ENCODE measurements around the gene MNAT1. TPM values are rescaled to one million over a fixed set of nuclear protein-coding genes. Genes with fewer than 3 reads are reported as not detected.
A peak's percentile ranks its signal among the peaks of the same experiment; 100 is the strongest.

Gene MNAT1
- total RNA-seq, 1 donor from 2014 or later = 42.6 TPM

GRCh38 chr14:60977847-60978246, 243.3 kb downstream of the MNAT1 start:
- peaks cover 20% of the 10 kb centered on the region for H3K4me1 Mint-ChIP-seq
- intact Hi-C loops (cut with micrococcal nuclease) = loop anchor here (5.0 kb wide), 1 partner anchor 731 kb away; the partner anchor contains the start of gene PPM1A
- DNase-seq = no peak
- H3K27ac Mint-ChIP-seq = no peak overlapping the region
- H3K27me3 Mint-ChIP-seq = no peaks in the 10 kb centered on the region
- H3K9me3 Mint-ChIP-seq = no peaks in the 10 kb centered on the region
- no peak overlapping the region for H3K4me3 Mint-ChIP-seq
- H3K36me3 Mint-ChIP-seq (ENCODE audit: low read depth) = peaks cover 34% of the 10 kb centered on the region

- intact Hi-C loops (cut with micrococcal nuclease) = loop anchor here (1.0 to 10.0 kb wide), 6 partner anchors 16 to 1499 kb away; partner anchors contain the start of genes JKAMP and L3HYPDH
- Mint-ChIP-seq H3K27ac (no peak within 1 kb of the TSS), H3K4me1 (peaks cover 21% of the 10 kb centered on the region), H3K36me3 (ENCODE audit: low read depth) (peaks cover 23% of the 10 kb centered on the region), H3K9me3 (no peaks in the 10 kb centered on the region), H3K27me3 (no peaks in the 10 kb centered on the region), H3K4me3 (no peak within 1 kb of the TSS)
- peak; percentile 98 for DNase-seq
Observed at GRCh38 chr14:60980811-60981632, 246.5 kb downstream of the MNAT1 start, which contains the start of the genes SLC38A6 and TRMT5. Gene SLC38A6 (plus strand): TSS chr14:60981245. CDS start chr14:60981278, 33 bp downstream. Gene TRMT5 (minus strand): TSS chr14:60981079. CDS start chr14:60980973, 106 bp downstream.

GRCh38 chr14:60981633-60982455, 247.3 kb downstream of the MNAT1 start:
- Mint-ChIP-seq H3K4me1 (peaks cover 19% of the 10 kb centered on the region), H3K27me3 (no peaks in the 10 kb centered on the region), H3K27ac (no peak overlapping the region), H3K36me3 (ENCODE audit: low read depth) (peaks cover 17% of the 10 kb centered on the region), H3K4me3 (no peak overlapping the region), H3K9me3 (no peaks in the 10 kb centered on the region)
- no peak for DNase-seq
- intact Hi-C loops (cut with micrococcal nuclease) = loop anchor here (1.0 to 10.0 kb wide), 6 partner anchors 17 to 1500 kb away; partner anchors contain the start of genes JKAMP and L3HYPDH

GRCh38 chr14:60984196-60984595, 249.6 kb downstream of the MNAT1 start:
- H3K27ac Mint-ChIP-seq = no peak overlapping the region
- peaks cover 5% of the 10 kb centered on the region for H3K36me3 Mint-ChIP-seq (ENCODE audit: low read depth)
- H3K4me3 Mint-ChIP-seq = no peak overlapping the region
- no peak for DNase-seq
- H3K27me3 Mint-ChIP-seq = no peaks in the 10 kb centered on the region
- peaks cover 12% of the 10 kb centered on the region for H3K4me1 Mint-ChIP-seq
- intact Hi-C loops (cut with micrococcal nuclease) = loop anchor here (5.0 to 10.0 kb wide), 3 partner anchors 332 to 1502 kb away; partner anchors contain the start of genes JKAMP and L3HYPDH
- no peaks in the 10 kb centered on the region for H3K9me3 Mint-ChIP-seq

- intact Hi-C loops (cut with micrococcal nuclease) = loop anchor here (10.0 kb wide), 1 partner anchor 458 kb away; no protein-coding TSS in a partner anchor
- Mint-ChIP-seq H3K4me3 (no peak overlapping the region), H3K36me3 (ENCODE audit: low read depth) (no peaks in the 10 kb centered on the region), H3K27me3 (no peaks in the 10 kb centered on the region), H3K9me3 (no peaks in the 10 kb centered on the region), H3K27ac (no peak overlapping the region), H3K4me1 (peaks cover 2% of the 10 kb centered on the region)
- no peak for DNase-seq
Observed at GRCh38 chr14:60986500-60986899, 251.9 kb downstream of the MNAT1 start.

- Mint-ChIP-seq H3K4me3 (no peak overlapping the region), H3K27me3 (no peaks in the 10 kb centered on the region), H3K36me3 (ENCODE audit: low read depth) (no peaks in the 10 kb centered on the region), H3K4me1 (no peaks in the 10 kb centered on the region), H3K27ac (no peak overlapping the region), H3K9me3 (no peaks in the 10 kb centered on the region)
- intact Hi-C loops (cut with micrococcal nuclease) = loop anchor here (10.0 kb wide), 1 partner anchor 455 kb away; no protein-coding TSS in a partner anchor
- DNase-seq = no peak
Observed at GRCh38 chr14:60989599-60989998, 255.0 kb downstream of the MNAT1 start.

GRCh38 chr14:60998617-60999016, 264.1 kb downstream of the MNAT1 start:
- H3K9me3 Mint-ChIP-seq = no peaks in the 10 kb centered on the region
- H3K27me3 Mint-ChIP-seq = no peaks in the 10 kb centered on the region
- no peak for DNase-seq
- no peak overlapping the region for H3K4me3 Mint-ChIP-seq
- H3K36me3 Mint-ChIP-seq (ENCODE audit: low read depth) = no peaks in the 10 kb centered on the region
- H3K4me1 Mint-ChIP-seq = no peaks in the 10 kb centered on the region
- no peak overlapping the region for H3K27ac Mint-ChIP-seq
- intact Hi-C loops (cut with micrococcal nuclease) = no loop called here

GRCh38 chr14:60999536-60999935, 265.0 kb downstream of the MNAT1 start:
- H3K4me3 Mint-ChIP-seq = no peak overlapping the region
- no peak overlapping the region for H3K27ac Mint-ChIP-seq

GRCh38 chr14:61003571-61003970, 269.0 kb downstream of the MNAT1 start:
- H3K27me3 Mint-ChIP-seq = no peaks in the 10 kb centered on the region

More at GRCh38 chr14:60999536-60999935, 265.0 kb downstream of the MNAT1 start:
- H3K27me3 Mint-ChIP-seq = no peaks in the 10 kb centered on the region
- no peaks in the 10 kb centered on the region for H3K36me3 Mint-ChIP-seq (ENCODE audit: low read depth)
- intact Hi-C loops (cut with micrococcal nuclease) = no loop called here
- no peaks in the 10 kb centered on the region for H3K4me1 Mint-ChIP-seq
- H3K9me3 Mint-ChIP-seq = no peaks in the 10 kb centered on the region
- no peak for DNase-seq

GRCh38 chr14:61019537-61019936, 285.0 kb downstream of the MNAT1 start:
- H3K4me3 Mint-ChIP-seq = no peak overlapping the region
- H3K27ac Mint-ChIP-seq = no peak overlapping the region
- no peak for DNase-seq
- H3K9me3 Mint-ChIP-seq = no peaks in the 10 kb centered on the region
- H3K36me3 Mint-ChIP-seq (ENCODE audit: low read depth) = no peaks in the 10 kb centered on the region
- H3K4me1 Mint-ChIP-seq = no peaks in the 10 kb centered on the region
- intact Hi-C loops (cut with micrococcal nuclease) = no loop called here
- H3K27me3 Mint-ChIP-seq = no peaks in the 10 kb centered on the region

More at GRCh38 chr14:61003571-61003970, 269.0 kb downstream of the MNAT1 start:
- intact Hi-C loops (cut with micrococcal nuclease) = no loop called here
- Mint-ChIP-seq H3K9me3 (no peaks in the 10 kb centered on the region), H3K4me3 (no peak overlapping the region), H3K4me1 (no peaks in the 10 kb centered on the region), H3K36me3 (ENCODE audit: low read depth) (no peaks in the 10 kb centered on the region), H3K27ac (no peak overlapping the region)
- DNase-seq = no peak

Other genes with a start within 250 kb of the MNAT1 start
- gene C14orf39, start 248.7 kb upstream of the MNAT1 start, total RNA-seq = not detected in 2 replicates
- not detected in 2 replicates for gene SIX6, start 225.6 kb upstream of the MNAT1 start, total RNA-seq
- 0.26 and 0.31 TPM in 2 replicates for gene SIX1, start 85.3 kb upstream of the MNAT1 start, total RNA-seq
- 0.23 and 0.52 TPM in 2 replicates for gene SIX4, start 10.4 kb upstream of the MNAT1 start, total RNA-seq
- 16.1 and 18.0 TPM in 2 replicates for gene TRMT5, start 246.3 kb downstream of the MNAT1 start, total RNA-seq
- gene SLC38A6, start 246.5 kb downstream of the MNAT1 start, total RNA-seq = 4.7 and 5.9 TPM in 2 replicates

All from activated CD4-positive, alpha-beta T cell treated with anti-CD3 and anti-CD28 coated beads, Interleukin-2, amount 10 ng/mL, durations not matched to agents 24 days and 14 days (primary cell).